GM12874 (cell line): ENCODE measurements around the gene PPM1E.

Experiments used
- CTCF ChIP-seq: IDR thresholded peaks from 2 replicates; pipeline ENCODE4 v1.5.1; 2011; ENCODE audit warnings: low read depth, mild to moderate bottlenecking, control low read depth, low read length, moderate library complexity; ENCODE audit not compliant: insufficient read depth

The PPM1E gene

DNA sequence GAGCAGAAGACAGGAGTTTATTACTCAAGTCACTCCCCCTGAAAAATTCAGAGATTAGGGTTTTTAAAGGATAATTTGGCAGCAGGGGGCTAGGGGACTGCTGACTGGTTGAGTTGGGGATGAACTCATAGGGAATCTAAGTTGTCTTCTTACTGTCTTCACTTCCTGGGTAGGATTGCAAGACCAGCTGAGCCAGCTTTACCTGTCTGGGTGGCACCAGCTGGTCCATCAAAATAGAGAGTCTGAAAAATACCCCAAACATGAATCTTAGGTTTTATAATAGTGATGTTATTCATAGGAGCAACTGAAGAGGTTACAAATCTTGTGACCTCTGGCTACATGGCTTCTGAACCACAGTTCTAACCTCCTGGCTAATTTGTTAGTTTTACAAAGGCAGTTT is 157.9 kb downstream of the PPM1E start:
- no peak for TF ChIP-seq CTCF

DNA sequence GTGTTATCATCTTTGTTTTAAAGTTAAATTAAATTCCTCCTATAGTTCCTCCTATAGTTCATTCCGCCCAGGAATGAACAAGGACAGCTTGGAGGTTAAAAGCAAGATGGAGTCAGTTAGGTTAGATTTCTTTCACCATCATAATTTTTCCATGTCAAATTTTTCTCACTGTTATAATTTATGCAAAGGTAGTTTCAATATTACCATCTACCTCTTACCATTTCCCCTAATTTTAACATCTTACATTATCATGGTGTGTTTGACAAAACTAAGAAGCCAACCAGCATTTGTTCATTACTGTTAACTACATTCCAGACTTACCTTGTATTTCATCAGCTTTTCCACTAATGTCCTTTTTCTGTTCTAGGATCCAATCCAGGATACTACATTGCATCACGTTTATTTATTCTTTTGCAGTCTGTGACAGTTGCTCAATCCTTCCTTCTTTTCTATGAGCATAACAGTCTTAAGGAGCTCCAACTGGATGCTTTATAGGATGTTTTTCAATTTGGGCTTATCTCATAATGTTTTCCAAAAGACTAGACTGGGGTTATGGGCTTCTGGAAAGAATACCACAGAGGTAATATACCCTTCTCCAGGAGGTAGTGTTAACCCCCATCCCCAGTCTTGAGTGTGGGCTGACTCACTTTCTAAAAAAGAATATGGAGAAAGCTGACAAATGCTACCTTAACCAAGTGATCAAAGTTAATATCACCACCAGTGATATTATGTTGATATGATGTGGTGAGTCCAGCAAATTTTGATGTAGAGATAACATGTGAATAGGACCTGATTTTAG is 158.5 kb downstream of the PPM1E start:
- TF ChIP-seq CTCF: no peak

GRCh38 chr17:58917228-58917627 is 161.6 kb downstream of the PPM1E start:
- no peak for TF ChIP-seq CTCF

DNA sequence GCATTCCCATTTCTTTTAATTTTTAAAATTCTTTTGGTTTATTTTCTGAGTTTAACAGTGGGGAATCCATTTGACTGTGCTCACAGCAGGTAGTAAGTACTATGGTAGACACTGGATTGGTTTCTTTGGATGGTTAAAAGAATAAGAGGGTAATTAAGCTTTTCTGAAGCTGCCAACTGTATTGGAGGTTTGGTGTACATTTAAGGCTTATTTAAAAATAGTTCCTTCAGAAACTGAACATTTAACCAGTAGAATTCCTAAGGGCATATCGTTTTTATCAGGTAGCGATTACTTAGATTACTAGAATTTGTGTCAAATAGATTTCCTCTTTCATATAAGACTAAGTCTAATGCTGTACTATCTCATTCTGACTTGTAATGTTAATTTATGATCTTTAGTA is 162.4 kb downstream of the PPM1E start:
- TF ChIP-seq CTCF: no peak

DNA sequence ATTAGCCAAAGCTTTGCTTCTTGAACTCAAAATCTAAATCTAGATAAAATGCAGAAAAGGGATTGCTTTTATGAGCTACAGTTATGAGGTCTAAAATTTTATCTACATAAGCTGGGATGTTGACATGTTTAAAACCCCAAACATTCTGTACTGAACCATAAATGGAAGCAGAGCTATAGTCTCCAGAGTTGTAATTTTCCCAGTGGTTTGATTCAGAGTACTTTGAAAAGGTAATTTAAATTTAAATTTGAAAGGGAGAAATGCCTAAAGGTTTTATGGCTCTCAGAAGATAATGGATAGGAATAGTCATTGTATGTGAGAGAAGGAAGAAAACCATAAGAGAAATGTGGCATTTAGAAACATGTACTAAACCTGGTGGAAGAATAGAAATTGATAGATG is 163.2 kb downstream of the PPM1E start:
- no peak for TF ChIP-seq CTCF

DNA sequence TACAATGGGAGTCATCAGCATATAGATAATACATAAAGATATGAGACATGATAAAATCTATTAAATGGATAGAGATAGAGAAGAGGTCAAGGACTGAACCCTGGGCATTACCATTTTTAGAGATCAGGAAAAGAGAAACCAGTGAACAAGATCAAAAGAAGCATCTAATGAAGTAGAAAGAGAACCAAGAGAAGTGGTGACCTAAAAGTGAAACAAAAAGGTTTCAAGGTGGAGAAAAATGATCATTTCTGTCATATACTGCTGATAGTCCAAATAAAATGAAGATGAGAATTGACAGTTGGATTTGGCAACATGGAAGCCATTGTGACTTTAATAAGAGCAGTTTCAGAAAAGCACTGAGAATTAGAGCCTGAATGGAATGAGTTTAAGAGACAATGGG is 165.1 kb downstream of the PPM1E start:
- no peak for TF ChIP-seq CTCF

GRCh38 chr17:58932956-58933355 is 177.3 kb downstream of the PPM1E start:
- no peak for TF ChIP-seq CTCF

- no peak for TF ChIP-seq CTCF
Measured at GRCh38 chr17:58936295-58936694, 180.6 kb downstream of the PPM1E start.
